NCI-H82 treated with DMSO at 0.1 percent for 48 hours (cell line): ENCODE measurements around the gene VPS41.

Source experiments
- DNase-seq: peaks from one replicate; lab custom pipeline; 2025; ENCODE audit not compliant: unreplicated experiment; lab: John Stamatoyannopoulos, UW

Gene VPS41

DNA sequence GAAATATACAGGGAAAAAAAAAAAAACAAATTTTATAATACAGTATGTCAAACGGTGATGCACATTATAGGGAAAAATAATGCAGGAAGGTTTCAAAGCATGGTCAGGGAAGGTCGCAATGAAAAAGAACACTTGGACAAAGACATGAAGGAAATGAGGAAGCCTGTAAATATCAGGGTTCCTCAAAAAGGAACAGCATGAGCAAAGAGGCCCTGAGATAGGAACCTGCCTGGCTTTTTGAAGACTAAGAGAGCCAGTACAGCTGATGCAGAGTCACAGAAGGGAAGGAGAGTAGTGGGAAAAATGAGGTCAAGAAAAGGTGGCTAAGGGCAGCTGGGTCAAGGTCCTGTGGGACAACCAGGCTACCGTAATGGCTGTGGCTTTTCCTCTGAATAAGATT, 1.9 kb downstream of the VPS41 start:
- no peak for DNase-seq

GRCh38 chr7:38905056-38905759, 3.8 kb downstream of the VPS41 start:
- DNase-seq, result no peak

DNA sequence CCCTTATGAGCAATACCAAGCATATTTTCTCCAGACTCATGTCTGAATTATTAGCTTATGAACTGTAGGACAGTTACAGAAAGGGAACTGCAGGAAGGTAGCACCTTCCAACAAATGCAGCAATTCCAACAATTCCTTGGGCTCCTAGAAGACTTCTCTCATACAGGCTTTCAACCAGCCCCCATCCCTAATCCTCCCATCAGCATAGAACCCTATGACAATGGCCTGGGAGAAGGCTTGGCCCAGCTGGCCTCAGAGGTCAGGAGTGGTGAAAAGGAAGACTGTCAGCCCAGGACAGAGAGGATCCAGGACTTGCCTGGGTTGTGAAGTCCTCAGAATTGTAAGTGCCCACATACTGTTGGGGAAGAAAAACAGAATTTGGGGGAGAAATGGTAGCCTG, 5.9 kb downstream of the VPS41 start:
- DNase-seq, result no peak

DNA sequence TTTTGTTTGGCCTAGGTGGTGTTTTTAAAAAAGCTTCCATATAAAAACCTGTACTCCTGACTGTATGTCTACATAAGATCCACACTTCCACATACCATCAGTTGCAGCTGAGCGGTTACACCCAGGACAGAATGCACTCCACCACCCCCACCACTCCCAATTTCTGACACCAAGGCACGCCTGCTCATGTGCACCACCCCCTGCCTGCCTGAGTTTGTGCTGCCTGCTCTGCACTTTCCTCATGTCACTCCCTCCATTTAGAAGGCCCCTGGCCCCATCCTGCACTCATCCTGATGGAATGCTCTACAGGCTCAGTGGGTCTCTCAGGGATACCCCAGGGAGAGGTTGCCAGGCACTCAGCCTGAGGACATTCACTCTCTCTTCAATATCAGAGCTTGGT, 6.5 kb downstream of the VPS41 start:
- DNase-seq, result no peak

- DNase-seq, result no peak
Observed at GRCh38 chr7:38893061-38893460, 15.9 kb downstream of the VPS41 start.

- DNase-seq, result no peak
Observed at GRCh38 chr7:38890597-38890996, 18.4 kb downstream of the VPS41 start.

DNA sequence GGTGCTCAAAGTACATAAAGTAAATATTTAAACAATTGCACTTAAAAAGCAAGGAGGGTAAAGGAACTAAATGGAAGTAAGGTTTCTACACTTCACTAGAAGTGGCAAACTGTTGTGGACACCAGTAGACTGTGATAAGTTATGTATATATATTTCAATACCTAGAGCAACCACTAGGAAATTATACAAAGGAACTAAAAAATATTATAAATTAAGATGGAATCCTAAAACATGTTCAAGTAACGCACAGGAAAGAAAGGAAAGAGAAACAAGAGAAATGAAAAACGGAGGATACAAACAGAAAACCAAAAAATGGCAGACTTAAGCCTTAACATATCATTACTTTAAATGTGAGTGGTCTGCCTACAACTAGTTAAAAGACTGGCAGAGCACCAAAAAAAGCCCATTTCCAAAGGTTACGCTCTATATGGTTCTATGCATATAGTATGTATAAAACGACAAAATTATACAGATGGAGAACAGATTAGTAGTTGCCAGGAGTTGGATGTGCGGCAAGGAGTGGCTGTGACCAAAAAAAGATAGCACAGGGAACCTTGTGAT, 19.0 kb downstream of the VPS41 start:
- DNase-seq, result no peak

GRCh38 chr7:38889079-38889478, 19.9 kb downstream of the VPS41 start:
- DNase-seq, result no peak

DNA sequence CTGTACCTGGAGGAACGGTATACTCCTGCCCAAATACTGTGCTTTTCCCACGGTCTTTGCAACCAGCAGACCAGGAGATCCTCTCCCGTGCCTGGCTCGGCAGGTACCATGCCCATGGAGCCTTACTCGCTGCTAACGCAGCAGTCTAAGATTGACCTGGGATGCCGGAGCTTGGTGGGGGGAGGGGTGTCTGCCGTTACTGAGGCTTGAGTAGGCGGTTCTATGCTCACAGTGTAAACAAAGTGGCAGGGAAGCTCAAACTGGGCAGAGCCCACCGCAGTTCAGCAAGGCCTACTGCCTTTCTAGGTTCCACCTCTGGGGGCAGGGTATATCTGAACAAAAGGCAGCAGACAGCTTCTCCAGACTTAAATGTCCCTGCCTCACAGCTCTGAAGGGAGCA, 22.7 kb downstream of the VPS41 start:
- no peak for DNase-seq

GRCh38 chr7:38883706-38884105, 25.3 kb downstream of the VPS41 start:
- no peak for DNase-seq

GRCh38 chr7:38881947-38882684, 26.9 kb downstream of the VPS41 start:
- no peak for DNase-seq

- DNase-seq, result no peak
Observed at GRCh38 chr7:38881015-38881414, 28.0 kb downstream of the VPS41 start.

GRCh38 chr7:38880454-38880853, 28.5 kb downstream of the VPS41 start:
- no peak for DNase-seq

- DNase-seq, result no peak
Observed at GRCh38 chr7:38880035-38880434, 29.0 kb downstream of the VPS41 start.

DNA sequence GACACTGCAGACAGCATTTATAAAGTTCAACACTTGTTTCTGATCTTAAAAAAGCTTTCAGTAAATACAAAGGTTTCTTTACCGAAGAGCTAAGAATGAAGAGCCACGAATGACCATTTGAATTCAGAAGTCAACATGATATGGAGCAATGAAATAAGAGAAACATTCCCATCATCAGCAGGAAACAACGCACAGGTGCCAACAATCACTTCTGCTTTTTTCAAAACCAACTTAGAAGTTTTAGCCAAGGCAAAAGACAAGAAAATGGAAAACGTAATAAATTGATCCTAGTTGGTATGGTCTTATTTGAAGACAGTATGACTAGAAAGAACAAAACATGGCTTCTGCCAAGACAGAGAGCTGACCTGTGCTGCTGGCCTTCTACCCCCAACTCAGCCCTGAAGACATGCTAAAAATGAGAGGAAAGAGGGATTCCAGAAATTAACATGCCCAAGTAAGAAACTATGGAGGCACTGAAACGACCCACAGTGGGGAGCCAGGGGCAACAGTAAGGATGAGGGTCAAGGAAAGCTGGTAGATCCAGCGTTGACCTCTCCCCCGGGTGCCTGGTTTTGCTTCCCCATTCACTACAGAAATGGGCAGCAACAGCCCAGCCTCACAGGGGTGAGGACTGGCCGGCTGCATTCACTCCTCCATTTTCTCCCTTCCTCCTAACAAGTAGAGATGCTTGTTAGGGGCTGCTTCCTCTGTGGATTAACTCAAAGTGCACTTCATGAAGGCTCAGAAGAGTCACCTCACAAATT, 30.1 kb downstream of the VPS41 start:
- no peak for DNase-seq

DNA sequence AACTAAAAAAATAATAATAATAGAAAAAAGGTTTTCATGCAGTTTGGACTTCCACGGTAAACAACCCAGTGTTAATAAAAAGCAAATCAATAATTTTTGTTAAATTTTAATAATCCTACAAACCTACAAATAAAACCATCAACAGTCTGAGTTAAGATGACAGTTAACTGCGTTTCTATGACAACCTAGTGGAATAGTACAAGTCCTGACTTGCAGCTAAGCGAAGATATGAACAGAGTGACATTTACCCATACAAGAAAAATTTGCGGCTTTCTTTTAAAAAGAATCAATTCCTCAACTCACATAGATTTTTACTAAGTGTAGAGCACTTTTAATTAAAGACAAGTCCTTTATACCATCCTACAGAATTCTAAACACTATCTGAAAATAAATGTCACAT, 35.6 kb downstream of the VPS41 start:
- DNase-seq, result no peak

GRCh38 chr7:38872202-38872601, 36.8 kb downstream of the VPS41 start:
- no peak for DNase-seq

- DNase-seq, result no peak
Observed at GRCh38 chr7:38870147-38870546, 38.8 kb downstream of the VPS41 start.

GRCh38 chr7:38863601-38864291, 45.2 kb downstream of the VPS41 start:
- no peak for DNase-seq

- no peak for DNase-seq
Observed at GRCh38 chr7:38862666-38863065, 46.3 kb downstream of the VPS41 start.

GRCh38 chr7:38858259-38858884, 50.6 kb downstream of the VPS41 start:
- no peak for DNase-seq
